Measurements from ENCODE around the gene LRRC8D. TPM values are rescaled to one million over a fixed set of nuclear protein-coding genes. Genes with fewer than 3 reads are reported as not detected.

The LRRC8D gene
- total and polyA plus RNA-seq, 9 of the 15 experiments (the other 6 are each of a cell fraction or from before 2014, with no cell fraction given): 3.4 to 53.9 (median 15.9) TPM

DNA sequence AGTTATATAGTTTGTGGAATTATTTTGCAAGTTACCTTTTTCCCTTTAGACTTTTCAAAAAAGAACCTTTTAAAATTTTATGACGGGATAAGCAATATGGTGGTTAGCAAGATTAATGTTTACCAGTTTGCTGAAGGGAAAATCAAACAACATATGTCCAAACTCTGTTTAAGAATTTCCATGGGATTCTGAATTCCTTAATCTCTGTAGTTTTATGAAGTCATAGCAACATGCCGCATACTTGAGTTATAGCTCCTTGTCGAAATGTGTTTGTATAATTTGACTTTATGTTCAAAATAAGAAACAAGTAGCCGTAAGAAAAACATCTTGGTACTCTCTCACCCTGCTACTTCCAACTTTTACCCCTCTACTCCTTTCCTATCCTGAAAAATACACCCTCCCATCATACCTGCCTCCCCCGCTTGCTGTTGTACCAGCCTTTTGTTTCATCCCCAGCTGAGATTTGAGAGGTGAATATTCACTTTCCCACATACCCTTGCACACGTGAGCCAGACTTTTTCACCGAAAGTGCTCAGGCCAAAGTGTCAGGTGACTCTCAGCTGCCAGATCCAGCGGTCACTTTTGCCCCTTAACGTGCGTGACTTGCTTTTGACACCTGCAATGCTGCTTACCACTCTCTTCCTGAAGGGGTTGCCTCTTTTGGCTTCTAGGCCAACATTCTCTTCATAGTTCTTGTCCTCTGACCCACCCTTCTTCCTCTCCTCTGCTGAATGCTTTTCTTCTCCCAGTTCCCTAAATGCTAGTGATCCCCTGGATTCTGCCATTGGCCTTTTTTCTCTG lies 90.6 kb downstream of the LRRC8D start (continued):
- TF ChIP-seq, protein P1, sequence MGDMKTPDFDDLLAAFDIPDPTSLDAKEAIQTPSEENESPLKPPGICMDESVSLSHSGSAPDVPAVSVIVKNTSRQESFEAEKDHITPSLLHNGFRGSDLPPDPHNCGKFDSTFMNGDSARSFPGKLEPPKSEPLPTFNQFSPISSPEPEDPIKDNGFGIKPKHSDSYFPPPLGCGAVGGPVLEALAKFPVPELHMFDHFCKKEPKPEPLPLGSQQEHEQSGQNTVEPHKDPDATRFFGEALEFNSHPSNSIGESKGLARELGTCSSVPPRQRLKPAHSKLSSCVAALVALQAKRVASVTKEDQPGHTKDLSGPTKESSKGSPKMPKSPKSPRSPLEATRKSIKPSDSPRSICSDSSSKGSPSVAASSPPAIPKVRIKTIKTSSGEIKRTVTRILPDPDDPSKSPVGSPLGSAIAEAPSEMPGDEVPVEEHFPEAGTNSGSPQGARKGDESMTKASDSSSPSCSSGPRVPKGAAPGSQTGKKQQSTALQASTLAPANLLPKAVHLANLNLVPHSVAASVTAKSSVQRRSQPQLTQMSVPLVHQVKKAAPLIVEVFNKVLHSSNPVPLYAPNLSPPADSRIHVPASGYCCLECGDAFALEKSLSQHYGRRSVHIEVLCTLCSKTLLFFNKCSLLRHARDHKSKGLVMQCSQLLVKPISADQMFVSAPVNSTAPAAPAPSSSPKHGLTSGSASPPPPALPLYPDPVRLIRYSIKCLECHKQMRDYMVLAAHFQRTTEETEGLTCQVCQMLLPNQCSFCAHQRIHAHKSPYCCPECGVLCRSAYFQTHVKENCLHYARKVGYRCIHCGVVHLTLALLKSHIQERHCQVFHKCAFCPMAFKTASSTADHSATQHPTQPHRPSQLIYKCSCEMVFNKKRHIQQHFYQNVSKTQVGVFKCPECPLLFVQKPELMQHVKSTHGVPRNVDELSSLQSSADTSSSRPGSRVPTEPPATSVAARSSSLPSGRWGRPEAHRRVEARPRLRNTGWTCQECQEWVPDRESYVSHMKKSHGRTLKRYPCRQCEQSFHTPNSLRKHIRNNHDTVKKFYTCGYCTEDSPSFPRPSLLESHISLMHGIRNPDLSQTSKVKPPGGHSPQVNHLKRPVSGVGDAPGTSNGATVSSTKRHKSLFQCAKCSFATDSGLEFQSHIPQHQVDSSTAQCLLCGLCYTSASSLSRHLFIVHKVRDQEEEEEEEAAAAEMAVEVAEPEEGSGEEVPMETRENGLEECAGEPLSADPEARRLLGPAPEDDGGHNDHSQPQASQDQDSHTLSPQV (IDR thresholded peaks at IDR 0.05): no peak

DNA sequence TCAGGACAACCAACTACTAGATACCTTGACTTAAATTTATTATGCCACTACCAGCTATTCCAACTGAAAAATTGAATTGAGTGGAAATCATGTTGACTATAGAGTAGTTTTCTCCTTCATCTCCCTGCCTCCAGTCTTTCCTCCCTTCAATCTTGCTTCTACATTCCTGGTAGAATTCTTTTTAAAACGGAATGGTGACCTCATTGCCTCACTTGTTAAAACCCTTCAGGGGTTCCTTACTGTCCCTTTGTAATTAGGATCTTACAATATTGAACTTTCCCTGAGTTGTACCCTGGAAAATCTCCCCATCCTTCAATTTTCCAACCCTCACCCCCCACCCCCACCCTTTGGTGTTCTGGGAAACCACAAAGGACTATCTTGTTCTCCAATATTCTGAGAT lies 91.2 kb downstream of the LRRC8D start:
- Histone ChIP-seq H3K79me2 (ENCODE audit: control insufficient read depth, insufficient read depth, low read length) (peaks cover 81% of the 10 kb centered on the region), H3K9me3 (replicated peaks; ENCODE audit: control insufficient read depth, insufficient read depth, low read depth, low read length) (no peaks in the 10 kb centered on the region), H3K4me2 (ENCODE audit: insufficient read depth, low read length) (no peak overlapping the region; the same call in 1 of the 2 replicates), H3K9ac (ENCODE audit: insufficient read depth in 1 of 2, low read depth in 2 of 2, low read length in 2 of 2) (no peak overlapping the region), H3K4me3 (no peak overlapping the region), H3K27ac (ENCODE audit: extremely low read depth, low read depth, low read length) (no peak overlapping the region), H4K20me1 (replicated peaks; ENCODE audit: control insufficient read depth, insufficient read depth, low read length) (no peaks in the 10 kb centered on the region), H3K27me3 (ENCODE audit: control insufficient read depth in 2 of 2, insufficient read depth in 2 of 2, low read length in 2 of 2) (no peaks in the 10 kb centered on the region), H3K4me1 (replicated peaks in 1 of 2; ENCODE audit: control insufficient read depth in 2 of 2, insufficient read depth in 2 of 2, low read length in 2 of 2) (peaks cover 21 to 61% of the 10 kb centered on the region in 2 experiments), H2AFZ (ENCODE audit: low read depth, low read length) (no peak overlapping the region), H3K36me3 (ENCODE audit: control insufficient read depth, insufficient read depth, low read length) (no peaks in the 10 kb centered on the region), H3K9me1 (ENCODE audit: control insufficient read depth, insufficient read depth, low read length) (no peaks in the 10 kb centered on the region)
- in situ Hi-C loops (cut with MboI) (no loop called here), intact Hi-C loops (cut with micrococcal nuclease) (no loop called here)
- FAIRE-seq (no peak), ATAC-seq (no peak), DNase-seq (ENCODE audit: extremely low read depth in 1 of 4, low spot score in 3 of 4) (no peak)
- 40% methylated on average over 1 of the region's 1 CpG for WGBS (ENCODE audit: insufficient coverage, low coverage, missing lambda C conversion rate)
- POLR2A ChIA-PET: interaction anchor here (1.4 kb wide), 1 partner anchor 10 kb away, joined by 4 read pairs; no protein-coding TSS in a partner anchor
- no peak for TF ChIP-seq MAFG (tag; conservative IDR thresholded peaks at IDR 0.05)
- TF ChIP-seq, protein P2, sequence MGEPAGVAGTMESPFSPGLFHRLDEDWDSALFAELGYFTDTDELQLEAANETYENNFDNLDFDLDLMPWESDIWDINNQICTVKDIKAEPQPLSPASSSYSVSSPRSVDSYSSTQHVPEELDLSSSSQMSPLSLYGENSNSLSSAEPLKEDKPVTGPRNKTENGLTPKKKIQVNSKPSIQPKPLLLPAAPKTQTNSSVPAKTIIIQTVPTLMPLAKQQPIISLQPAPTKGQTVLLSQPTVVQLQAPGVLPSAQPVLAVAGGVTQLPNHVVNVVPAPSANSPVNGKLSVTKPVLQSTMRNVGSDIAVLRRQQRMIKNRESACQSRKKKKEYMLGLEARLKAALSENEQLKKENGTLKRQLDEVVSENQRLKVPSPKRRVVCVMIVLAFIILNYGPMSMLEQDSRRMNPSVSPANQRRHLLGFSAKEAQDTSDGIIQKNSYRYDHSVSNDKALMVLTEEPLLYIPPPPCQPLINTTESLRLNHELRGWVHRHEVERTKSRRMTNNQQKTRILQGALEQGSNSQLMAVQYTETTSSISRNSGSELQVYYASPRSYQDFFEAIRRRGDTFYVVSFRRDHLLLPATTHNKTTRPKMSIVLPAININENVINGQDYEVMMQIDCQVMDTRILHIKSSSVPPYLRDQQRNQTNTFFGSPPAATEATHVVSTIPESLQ (CRISPR knock-in tag; IDR thresholded peaks at IDR 0.05): 0 out of 2 replicates have a peak, but pooled peaks have one; percentile 27
- TF ChIP-seq THRAP3 (IDR thresholded peaks at IDR 0.05; ENCODE audit: borderline replicate concordance): no peak
- BruUV-seq (replicated peaks): no TSS peak
- CTCF ChIA-PET (ENCODE audit: low intra/inter-chr PET ratio): interaction anchor here (0.6 kb wide), 1 partner anchor 63 kb away, joined by 6 read pairs; no protein-coding TSS in a partner anchor
